ENCODE measurements around the gene DNAJC16. TPM values are rescaled to one million over a fixed set of nuclear protein-coding genes. Genes with fewer than 3 reads are reported as not detected.

DNAJC16 gene
- total RNA-seq, 4 donors from 2014 or later, result 20.0 to 43.1 (median 22.6) TPM

DNA sequence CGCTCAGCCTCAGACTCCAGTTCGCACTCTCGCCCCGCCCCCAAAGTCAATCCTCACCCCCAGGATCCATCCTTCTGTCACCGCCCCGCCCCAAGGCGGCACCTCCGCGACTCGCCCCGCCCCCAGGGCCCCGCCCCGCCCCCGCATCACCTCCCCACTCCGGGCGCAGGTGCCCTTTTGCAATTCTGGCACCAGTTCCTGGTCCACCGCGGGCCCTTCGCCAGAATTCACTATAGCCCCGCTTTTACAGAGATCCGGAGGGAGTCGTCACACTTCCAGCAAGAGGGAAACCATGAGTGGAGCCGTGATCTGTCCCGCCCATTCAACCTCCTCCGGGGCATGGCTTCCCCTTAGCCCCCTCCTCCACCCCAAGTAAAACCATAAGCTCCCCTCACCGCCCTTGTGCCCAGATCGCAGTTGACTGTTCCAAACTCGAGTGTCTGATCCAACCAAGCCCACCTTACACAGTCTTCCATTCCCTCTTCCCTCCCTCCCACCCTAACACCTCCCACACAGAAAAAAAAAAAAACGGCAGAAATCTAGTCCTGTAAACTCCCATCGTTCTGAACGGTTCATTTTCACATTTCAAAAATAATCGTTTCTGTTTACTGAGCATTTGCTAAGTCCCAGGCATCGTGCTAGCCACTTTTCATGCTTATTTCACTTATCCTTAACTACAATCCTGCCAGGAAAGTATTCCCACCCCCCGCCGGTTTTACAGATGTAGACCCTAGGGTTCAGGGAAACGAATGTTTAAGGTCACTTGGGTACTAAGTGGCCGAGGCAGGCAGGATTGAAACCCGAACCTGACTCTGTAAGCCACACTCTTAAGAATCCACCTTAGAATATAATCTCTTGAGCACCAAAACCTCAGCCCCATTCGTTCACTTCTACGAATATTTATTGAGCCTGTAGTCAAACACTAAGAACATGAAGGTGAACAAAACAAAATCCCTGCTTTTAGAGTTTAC, 1.3 kb upstream of the DNAJC16 start:
- Histone ChIP-seq H3K27ac (peak overlapping the region; percentile 93 to 99 (median 98)), H3K36me3 (peaks cover 0 to 5% of the 10 kb centered on the region in 2 donors), H3K27me3 (no peaks in the 10 kb centered on the region), H3K9me3 (no peaks in the 10 kb centered on the region), H3K4me1 (peaks cover 24 to 34% of the 10 kb centered on the region in 2 donors), H3K4me3 (peak overlapping the region; percentile 57 to 99 (median 68))
- ATAC-seq (peak; percentile 61 to 64), DNase-seq (peak in 1 of 2 donors; percentile 99)
- in situ Hi-C loops (cut with MboI; ENCODE audit: low sequenced_read_pairs in 4 of 4), result no loop called here
- peak in 1 of 2 donors; percentile 37 for TF ChIP-seq POLR2A (IDR thresholded peaks at IDR 0.05)
- TF ChIP-seq, protein P1, sequence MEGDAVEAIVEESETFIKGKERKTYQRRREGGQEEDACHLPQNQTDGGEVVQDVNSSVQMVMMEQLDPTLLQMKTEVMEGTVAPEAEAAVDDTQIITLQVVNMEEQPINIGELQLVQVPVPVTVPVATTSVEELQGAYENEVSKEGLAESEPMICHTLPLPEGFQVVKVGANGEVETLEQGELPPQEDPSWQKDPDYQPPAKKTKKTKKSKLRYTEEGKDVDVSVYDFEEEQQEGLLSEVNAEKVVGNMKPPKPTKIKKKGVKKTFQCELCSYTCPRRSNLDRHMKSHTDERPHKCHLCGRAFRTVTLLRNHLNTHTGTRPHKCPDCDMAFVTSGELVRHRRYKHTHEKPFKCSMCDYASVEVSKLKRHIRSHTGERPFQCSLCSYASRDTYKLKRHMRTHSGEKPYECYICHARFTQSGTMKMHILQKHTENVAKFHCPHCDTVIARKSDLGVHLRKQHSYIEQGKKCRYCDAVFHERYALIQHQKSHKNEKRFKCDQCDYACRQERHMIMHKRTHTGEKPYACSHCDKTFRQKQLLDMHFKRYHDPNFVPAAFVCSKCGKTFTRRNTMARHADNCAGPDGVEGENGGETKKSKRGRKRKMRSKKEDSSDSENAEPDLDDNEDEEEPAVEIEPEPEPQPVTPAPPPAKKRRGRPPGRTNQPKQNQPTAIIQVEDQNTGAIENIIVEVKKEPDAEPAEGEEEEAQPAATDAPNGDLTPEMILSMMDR (IDR thresholded peaks at IDR 0.05 in 4 of 5, conservative IDR thresholded peaks at IDR 0.05 in 1 of 5), result no peak
- intact Hi-C loops (cut with DNase I; ENCODE audit: low total_unique reads), result loop anchor here (1.0 to 10.0 kb wide), 4 partner anchors 92 to 842 kb away; partner anchors contain the start of genes DDI2 and SZRD1

- Histone ChIP-seq H3K27me3 (no peaks in the 10 kb centered on the region), H3K36me3 (peaks cover 0 to 12% of the 10 kb centered on the region in 2 donors), H3K27ac (peak overlapping the region; percentile 93 to 99 (median 98)), H3K4me1 (peaks cover 24 to 34% of the 10 kb centered on the region in 2 donors), H3K4me3 (peak overlapping the region; percentile 57 to 99 (median 68)), H3K9me3 (no peaks in the 10 kb centered on the region)
- intact Hi-C loops (cut with DNase I; ENCODE audit: low total_unique reads) (loop anchor here (1.0 to 10.0 kb wide), 3 partner anchors 91 to 215 kb away; partner anchors contain the start of gene DDI2), in situ Hi-C loops (cut with MboI; ENCODE audit: low sequenced_read_pairs in 4 of 4) (no loop called here)
- TF ChIP-seq, protein P1 (IDR thresholded peaks at IDR 0.05 in 4 of 5, conservative IDR thresholded peaks at IDR 0.05 in 1 of 5), result no peak
- TF ChIP-seq POLR2A (IDR thresholded peaks at IDR 0.05), result no peak
- ATAC-seq (no peak), DNase-seq (no peak)
Measured at GRCh38 chr1:15526021-15526489, 593 bp upstream of the DNAJC16 start.

- intact Hi-C loops (cut with DNase I; ENCODE audit: low total_unique reads), result no loop called here
- no peaks in the 10 kb centered on the region for H3K27me3 ChIP-seq
- no peak overlapping the region for H3K27ac ChIP-seq
- TF ChIP-seq, protein P1 (IDR thresholded peaks at IDR 0.05 in 4 of 5, conservative IDR thresholded peaks at IDR 0.05 in 1 of 5), result no peak
- no peak for TF ChIP-seq POLR2A (IDR thresholded peaks at IDR 0.05)
- peaks cover 9 to 18% of the 10 kb centered on the region in 2 donors for H3K4me1 ChIP-seq
- H3K9me3 ChIP-seq, result no peaks in the 10 kb centered on the region
- no peak for ATAC-seq
- no peak for DNase-seq
- in situ Hi-C loops (cut with MboI; ENCODE audit: low sequenced_read_pairs in 4 of 4), result no loop called here
- H3K4me3 ChIP-seq, result no peak overlapping the region
- peaks cover 0 to 51% of the 10 kb centered on the region in 2 donors for H3K36me3 ChIP-seq
Measured at GRCh38 chr1:15531003-15531402, 4.4 kb downstream of the DNAJC16 start.

DNA sequence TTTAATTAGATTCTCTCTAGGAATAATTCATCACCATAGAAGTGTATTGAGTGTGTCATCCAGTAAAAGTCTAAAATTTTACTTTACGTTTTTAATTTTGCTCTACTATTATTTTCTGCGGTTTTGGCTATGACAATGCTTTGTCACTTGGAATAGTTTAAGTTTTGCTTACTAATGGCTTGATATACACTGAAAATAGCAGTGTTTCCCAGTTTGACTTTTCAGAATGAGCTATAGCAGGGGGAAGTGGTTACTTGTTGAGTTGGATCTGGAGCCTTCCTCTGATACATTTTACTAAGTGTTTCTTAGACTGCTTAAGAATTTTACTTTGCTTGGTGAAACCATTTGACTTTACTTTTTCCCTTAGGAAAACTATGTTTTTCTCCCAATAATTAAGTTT, 5.0 kb downstream of the DNAJC16 start:
- Histone ChIP-seq H3K27ac (no peak overlapping the region), H3K36me3 (peaks cover 0 to 57% of the 10 kb centered on the region in 2 donors), H3K9me3 (no peaks in the 10 kb centered on the region), H3K4me3 (no peak overlapping the region), H3K4me1 (peaks cover 6 to 15% of the 10 kb centered on the region in 2 donors), H3K27me3 (no peaks in the 10 kb centered on the region)
- intact Hi-C loops (cut with DNase I; ENCODE audit: low total_unique reads), result no loop called here
- no peak for TF ChIP-seq POLR2A (IDR thresholded peaks at IDR 0.05)
- TF ChIP-seq, protein P1 (IDR thresholded peaks at IDR 0.05 in 4 of 5, conservative IDR thresholded peaks at IDR 0.05 in 1 of 5), result no peak
- in situ Hi-C loops (cut with MboI; ENCODE audit: low sequenced_read_pairs in 4 of 4), result no loop called here
- no peak for ATAC-seq
- no peak for DNase-seq

Measured in gastrocnemius medialis (tissue), 4 donors.